IMR-90 (cell line): ENCODE data around the gene ABCA7. TPM values are rescaled to one million over a fixed set of nuclear protein-coding genes. Genes with fewer than 3 reads are reported as not detected.

Experiments
- ATAC-seq: fragments of 200-7000 bp; cut with Tn5 transposase; 2 replicates; pipeline ENCODE4 v1.9.1; 2020; ENCODE audit warnings: low read depth, mild to moderate bottlenecking, moderate library complexity
- BruUV-seq: library from RNA; stranded (reverse); fragments of 400-500 nt; replicated peaks from 2 replicates; lab custom pipeline; 2021; lab: Mats Ljungman, UMichigan
- CTCF ChIA-PET: fragments of 300-600 bp; formaldehyde crosslinking; extraction: SDS; loops from one replicate; lab custom pipeline; 2021; ENCODE audit warnings: antibody characterized with exemption; lab: Yijun Ruan, JAX
- POLR2A ChIA-PET: fragments of 300-600 bp; sonication (Branson Sonifier 250); formaldehyde crosslinking; loops from one replicate; lab custom pipeline; 2022; ENCODE audit warnings: antibody characterized with exemption; ENCODE audit not compliant: unreplicated experiment; lab: Charles Lee
- DNase-seq: peaks from one replicate; pipeline ENCODE4 v3.0.0; 2013
- H2AFZ ChIP-seq: replicated peaks from 2 replicates; pipeline ENCODE3; 2013; ENCODE audit warnings: low read length, mild to moderate bottlenecking; ENCODE audit not compliant: poor library complexity
- H2AK5ac ChIP-seq: 2 replicates; pipeline ENCODE4 v1.6.1; 2013; ENCODE audit warnings: low read depth, low read length, inconsistent platforms
- H2AK9ac ChIP-seq: replicated peaks from 2 replicates; pipeline ENCODE3; 2013; ENCODE audit warnings: mild to moderate bottlenecking, low read depth, low read length, moderate library complexity; ENCODE audit not compliant: poor library complexity
- H2BK120ac ChIP-seq: 2 replicates; pipeline ENCODE4 v1.6.1; 2013; ENCODE audit warnings: low read depth, low read length, inconsistent platforms
- H2BK15ac ChIP-seq: 3 replicates; pipeline ENCODE4 v1.6.1; 2013; ENCODE audit warnings: low read depth, low read length, inconsistent platforms
- H2BK20ac ChIP-seq: 2 replicates; pipeline ENCODE4 v1.6.1; 2013; ENCODE audit warnings: low read depth, mild to moderate bottlenecking, inconsistent platforms, low read length, moderate library complexity
- H2BK5ac ChIP-seq: 2 replicates; pipeline ENCODE4 v1.6.1; 2013; ENCODE audit warnings: mild to moderate bottlenecking, low read depth, low read length, inconsistent platforms; ENCODE audit not compliant: poor library complexity, severe bottlenecking
- H3K14ac ChIP-seq: replicated peaks from 2 replicates; pipeline ENCODE4 v1.6.1; 2013; ENCODE audit warnings: low read depth, low read length, inconsistent platforms
- H3K18ac ChIP-seq: 2 replicates; pipeline ENCODE4 v1.6.1; 2013; ENCODE audit warnings: low read depth, low read length, control low read depth
- H3K23ac ChIP-seq: 2 replicates; pipeline ENCODE4 v1.6.1; 2013; ENCODE audit warnings: low read depth, low read length, inconsistent platforms
- H3K27ac ChIP-seq: 2 replicates; pipeline ENCODE4 v1.5.1; 2013; ENCODE audit warnings: mild to moderate bottlenecking, control low read depth, low read length; ENCODE audit not compliant: insufficient read depth
- H3K27me3 ChIP-seq: 2 replicates; pipeline ENCODE4 v1.6.1; 2013; ENCODE audit warnings: low read length; ENCODE audit not compliant: control insufficient read depth, insufficient read depth
- H3K36me3 ChIP-seq: 2 replicates; pipeline ENCODE4 v1.6.1; 2013; ENCODE audit warnings: low read length, mixed read lengths; ENCODE audit not compliant: control insufficient read depth, insufficient read depth
- H3K4ac ChIP-seq: 2 replicates; pipeline ENCODE4 v1.6.1; 2013; ENCODE audit warnings: low read depth, low read length, inconsistent platforms
- H3K4me1 ChIP-seq: 2 replicates; pipeline ENCODE4 v1.6.1; 2013; ENCODE audit warnings: low read length, mixed read lengths; ENCODE audit not compliant: control insufficient read depth, insufficient read depth
- H3K4me2 ChIP-seq: 2 replicates; pipeline ENCODE4 v1.6.1; 2013; ENCODE audit warnings: low read depth, mild to moderate bottlenecking, control low read depth, low read length, moderate library complexity
- H3K4me3 ChIP-seq: 2 replicates; pipeline ENCODE4 v1.5.1; 2013; ENCODE audit warnings: low read depth, mild to moderate bottlenecking, control low read depth, low read length, moderate library complexity; ENCODE audit not compliant: insufficient read depth
- H3K56ac ChIP-seq: 2 replicates; pipeline ENCODE4 v1.6.1; 2013; ENCODE audit warnings: low read length, inconsistent platforms; ENCODE audit not compliant: insufficient read depth; ENCODE audit errors: extremely low read depth
- H3K79me1 ChIP-seq, 2 experiments: 2 replicates each; pipeline ENCODE4 v1.6.1; 2013; ENCODE audit warnings: low read length in 2 of 2, inconsistent platforms in 1 of 2, low read depth in 1 of 2
- H3K9ac ChIP-seq: 2 replicates; pipeline ENCODE4 v1.6.1; 2013; ENCODE audit warnings: low read depth, low read length, control low read depth
- H3K9me1 ChIP-seq: 2 replicates; pipeline ENCODE4 v1.6.1; 2013; ENCODE audit warnings: low read length, inconsistent platforms; ENCODE audit not compliant: insufficient read depth
- H3K9me3 ChIP-seq: 2 replicates; pipeline ENCODE4 v1.6.1; 2013; ENCODE audit warnings: low read length; ENCODE audit not compliant: control insufficient read depth, insufficient read depth
- H4K20me1 ChIP-seq: 2 replicates; pipeline ENCODE4 v1.6.1; 2013; ENCODE audit warnings: low read length, inconsistent platforms; ENCODE audit not compliant: insufficient read depth
- H4K5ac ChIP-seq: 2 replicates; pipeline ENCODE4 v1.6.1; 2013; ENCODE audit warnings: mild to moderate bottlenecking, low read depth, low read length, control low read depth
- H4K8ac ChIP-seq, 2 experiments: 2 replicates each; pipeline ENCODE4 v1.6.1; 2013; ENCODE audit warnings: low read depth in 2 of 2, low read length in 2 of 2, control low read depth in 1 of 2, inconsistent platforms in 1 of 2
- H4K91ac ChIP-seq: 2 replicates; pipeline ENCODE4 v1.6.1; 2013; ENCODE audit warnings: low read depth, low read length, inconsistent platforms; ENCODE audit not compliant: insufficient read depth
- BHLHE40 ChIP-seq: fragments of 150-350 bp; IDR thresholded peaks from 2 replicates; pipeline ENCODE4 v1.6.1; 2016; ENCODE audit warnings: mild to moderate bottlenecking, low read depth, low read length
- CEBPB ChIP-seq: IDR thresholded peaks from 2 replicates; pipeline ENCODE4 v1.6.1; 2012; ENCODE audit warnings: low read depth, low read length, improper control_type of control experiment
- MAFK ChIP-seq: IDR thresholded peaks from 2 replicates; pipeline ENCODE4 v1.6.1; 2012; ENCODE audit warnings: low read depth, low read length, improper control_type of control experiment
- MXI1 ChIP-seq: IDR thresholded peaks from 2 replicates; pipeline ENCODE4 v1.6.1; 2012; ENCODE audit warnings: low read depth, mild to moderate bottlenecking, low read length, moderate library complexity, borderline replicate concordance
- WGBS, 2 experiments: methylation state at CpG; one replicate each; pipeline versions ENCODE4 v1.1.5 to v1.1.7; 2013; ENCODE audit warnings: missing lambda C conversion rate in 2 of 2; ENCODE audit not compliant: insufficient read length in 1 of 2; ENCODE audit errors: extremely low coverage in 2 of 2; 5-methylcytosine and 5-hydroxymethylcytosine counted together
- dilution Hi-C: fragments of 300-500 bp; cut with HindIII; formaldehyde crosslinking; loops from one replicate; pipeline ENCODE4 v1.14.3; 2018; ENCODE audit warnings: low sequenced_read_pairs; ENCODE audit not compliant: unreplicated experiment
- in situ Hi-C: fragments of 300-500 bp; cut with MboI; formaldehyde crosslinking; loops from 3 replicates; pipeline ENCODE4 v1.14.3; 2019; ENCODE audit warnings: low sequenced_read_pairs, inconsistent platforms, mixed read lengths
- intact Hi-C: fragments of 100-400 bp; cut with micrococcal nuclease; formaldehyde crosslinking; loops from 2 replicates; pipeline ENCODE4 v1.10.0; 2022
- polyA plus RNA-seq, 3 experiments: library from polyadenylated mRNA; depleted of rRNA; stranded (reverse); fragments of >200 nt; gene quantifications; 2 replicates each; pipeline ENCODE4 v1.2.3, GENCODE V29; 2012; ENCODE audit warnings: low replicate concordance in 1 of 3
- total RNA-seq: library from RNA; depleted of rRNA; stranded (reverse); fragments of >200 nt; gene quantifications from 2 replicates; pipeline ENCODE4 v1.2.3, GENCODE V29; 2012

The ABCA7 gene
- total and polyA plus RNA-seq, 2 of the 4 experiments (the other 2 are of a cell fraction), result 0.36 to 3.3 TPM

- no peak overlapping the region for H3K4ac ChIP-seq
- H2BK20ac ChIP-seq, result no peak overlapping the region
- H3K14ac ChIP-seq, result no peak overlapping the region
- intact Hi-C loops (no loop called here), in situ Hi-C loops (no loop called here), dilution Hi-C loops (no loop called here)
- CTCF ChIA-PET, result interaction anchor here (0.7 kb wide), 1 partner anchor 32 kb away, joined by 3 read pairs; no protein-coding TSS in a partner anchor
- TF ChIP-seq BHLHE40, result no peak
- no peak for TF ChIP-seq MXI1
- no peak for TF ChIP-seq CEBPB
- no peak for TF ChIP-seq MAFK
- ATAC-seq (no peak), DNase-seq (no peak)
- H3K9ac ChIP-seq, result no peak overlapping the region
- no peak overlapping the region for H4K5ac ChIP-seq
- no peak overlapping the region for H3K18ac ChIP-seq
- H3K4me1 ChIP-seq, result no peaks in the 10 kb centered on the region
- BruUV-seq, result no TSS peak
- no peak overlapping the region for H2BK5ac ChIP-seq
- H4K8ac ChIP-seq, result no peak overlapping the region
- no peaks in the 10 kb centered on the region for H3K36me3 ChIP-seq
- no peaks in the 10 kb centered on the region for H3K9me1 ChIP-seq
- no peaks in the 10 kb centered on the region for H4K20me1 ChIP-seq
- no peak overlapping the region for H4K91ac ChIP-seq
- H3K56ac ChIP-seq, result no peak overlapping the region
- H2AK5ac ChIP-seq, result no peak overlapping the region
- no peak overlapping the region for H2BK120ac ChIP-seq
- peaks cover 6% of the 10 kb centered on the region; the same call in 1 of the 2 replicates for H3K9me3 ChIP-seq
- H3K79me1 ChIP-seq, result no peaks in the 10 kb centered on the region
- H3K4me3 ChIP-seq, result no peak overlapping the region
- no peaks in the 10 kb centered on the region for H3K27me3 ChIP-seq
- no peak overlapping the region for H2AK9ac ChIP-seq
- no peak overlapping the region for H2AFZ ChIP-seq
- no peak overlapping the region for H3K4me2 ChIP-seq
- POLR2A ChIA-PET, result no interaction called here
- H3K23ac ChIP-seq, result no peak overlapping the region
- 93% methylated on average over 11 of the region's 20 CpGs; no CpG with 5 or more reads in 1 of the 2 experiments for WGBS, 2 experiments
- no peak overlapping the region for H2BK15ac ChIP-seq
- H3K27ac ChIP-seq, result no peak overlapping the region
These were observed 7.8 kb downstream of the ABCA7 start for GRCh38 chr19:1047696-1048147.
